HG02938 (cell line): ENCODE data around the gene BTBD10.

Source experiments
- ATAC-seq: cut with Tn5 transposase; IDR thresholded peaks from one replicate; pipeline ENCODE4 v1.9.1; 2021; ENCODE audit warnings: mild to moderate bottlenecking, moderate library complexity; ENCODE audit not compliant: unreplicated experiment

The BTBD10 gene

DNA sequence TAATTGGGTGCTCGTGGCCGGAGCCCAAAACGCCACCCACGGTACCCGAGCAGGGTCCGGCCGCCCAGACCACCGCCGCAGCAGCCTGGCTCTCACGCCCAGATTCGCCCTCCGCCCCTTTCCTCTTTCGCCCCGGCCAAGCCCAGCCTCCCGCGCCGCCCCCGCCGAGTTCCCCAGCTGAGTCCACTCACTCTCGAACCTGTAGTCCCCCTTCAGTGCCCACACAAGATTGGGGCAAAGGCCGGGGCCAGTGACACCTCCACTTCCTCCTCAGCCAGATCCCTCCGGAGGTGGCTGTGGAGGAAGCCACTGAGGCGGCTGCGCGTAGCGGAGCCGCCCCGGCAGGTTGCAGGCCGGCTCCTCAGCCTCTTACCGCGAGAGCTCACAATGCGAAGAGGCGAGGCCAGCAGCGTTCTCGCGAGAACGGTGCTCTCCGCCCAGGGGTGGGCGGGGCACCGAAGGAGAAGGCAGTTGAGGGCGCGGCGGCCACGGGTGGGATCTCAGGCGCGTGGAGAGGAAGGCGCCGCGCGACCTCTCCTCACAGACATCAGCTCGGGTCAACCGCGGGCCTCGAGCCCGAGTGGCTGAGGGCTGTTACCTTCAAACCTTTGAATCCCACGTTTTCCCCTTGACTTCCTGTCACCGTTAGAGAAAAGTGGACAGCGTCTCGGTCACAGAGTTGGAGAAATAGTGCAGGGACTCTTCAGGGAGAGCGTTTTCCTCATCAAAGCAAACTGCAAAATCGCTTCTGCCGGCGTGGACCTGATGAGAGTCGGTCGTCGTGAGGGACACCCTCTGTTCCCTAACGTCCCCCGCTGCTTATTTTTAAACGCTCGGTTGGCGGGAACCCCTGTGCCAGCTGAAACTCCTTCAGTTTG is at the start of gene BTBD10:
BTBD10 (minus strand) TSS at position 322 of the 878 bp plus-strand sequence. CDS start 18,098 bp downstream, outside the sequence.
- ATAC-seq = peak; percentile 90

DNA sequence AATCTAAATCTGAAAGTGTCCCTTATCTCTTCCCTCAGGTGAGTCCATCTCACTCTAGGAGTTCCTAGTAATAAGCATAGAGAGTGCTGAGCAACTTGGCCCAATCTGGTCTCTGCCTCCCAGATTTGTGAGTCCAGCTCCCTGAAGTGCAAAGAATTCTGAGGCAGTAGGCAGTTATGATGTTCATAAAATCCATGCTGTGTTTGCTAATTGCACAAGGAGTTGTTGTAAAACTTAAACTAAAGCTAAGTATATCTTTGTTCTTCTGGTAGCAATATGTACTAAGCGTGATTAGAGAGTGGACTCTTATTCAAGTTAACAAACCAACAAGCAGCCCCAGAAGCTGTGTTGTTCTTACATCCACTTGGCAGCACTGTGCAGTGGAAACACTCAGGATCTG is 40.4 kb upstream of the BTBD10 start:
- ATAC-seq = no peak

DNA sequence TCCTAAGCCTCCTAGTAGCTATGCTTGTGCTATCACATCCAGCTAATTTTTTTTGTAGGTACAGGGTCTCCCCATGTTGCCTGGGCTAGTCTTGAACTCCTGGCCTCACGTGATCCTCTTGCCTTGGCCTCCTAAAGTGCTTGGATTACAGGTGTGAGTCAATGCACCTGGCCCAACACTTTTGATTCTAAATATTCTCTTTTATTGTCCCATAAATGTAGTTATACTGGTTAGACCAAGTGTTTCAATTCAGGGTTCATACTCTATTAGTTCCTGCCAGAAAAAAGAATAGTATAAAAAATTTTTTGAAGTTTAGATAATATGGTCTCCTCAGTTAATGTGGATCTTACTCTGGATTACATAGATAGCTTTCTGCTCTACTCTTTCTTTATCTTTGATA is 39.5 kb upstream of the BTBD10 start:
- no peak for ATAC-seq

DNA sequence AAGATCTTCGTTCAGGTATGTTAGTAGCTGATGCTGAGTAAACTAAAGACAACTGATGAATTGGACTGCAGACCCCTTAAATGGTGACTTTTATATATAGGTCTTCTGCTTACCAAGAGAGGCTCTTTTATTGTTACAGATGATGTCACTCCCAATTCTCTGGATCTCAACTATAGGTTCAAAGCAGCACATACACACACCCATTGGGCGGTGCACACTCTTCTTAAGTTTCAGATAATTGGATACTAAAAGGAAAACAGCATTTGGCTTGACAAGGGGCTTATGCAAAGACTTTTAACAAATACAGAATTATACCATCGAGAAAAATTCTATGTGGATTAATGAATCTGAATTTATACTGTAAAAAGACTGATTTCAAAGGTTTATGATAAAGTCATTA is 32.9 kb upstream of the BTBD10 start, which contains the start of gene PTH:
PTH (minus strand) TSS at position 69 of the 400 bp plus-strand sequence. CDS start 3,142 bp downstream, outside the sequence.
- no peak for ATAC-seq

DNA sequence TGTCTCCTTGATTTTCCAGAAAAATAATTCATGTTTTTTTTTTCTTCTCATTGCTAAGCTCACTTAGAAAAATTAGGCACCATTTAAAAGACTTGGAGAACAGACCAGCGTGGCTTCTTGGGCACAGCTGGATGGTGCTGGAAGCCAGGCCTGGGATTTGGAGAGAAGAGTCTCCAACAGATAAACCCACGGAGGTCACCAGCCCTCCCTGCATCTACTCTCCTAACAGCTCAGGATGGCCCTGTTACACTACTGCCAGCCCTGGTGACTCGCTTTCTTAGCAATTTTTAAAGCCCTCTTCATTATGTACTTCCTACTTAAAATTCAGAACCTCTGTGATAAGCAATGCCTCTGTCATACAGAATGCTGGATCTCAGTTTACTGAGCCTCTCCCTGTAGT is 31.0 kb upstream of the BTBD10 start:
- no peak for ATAC-seq

DNA sequence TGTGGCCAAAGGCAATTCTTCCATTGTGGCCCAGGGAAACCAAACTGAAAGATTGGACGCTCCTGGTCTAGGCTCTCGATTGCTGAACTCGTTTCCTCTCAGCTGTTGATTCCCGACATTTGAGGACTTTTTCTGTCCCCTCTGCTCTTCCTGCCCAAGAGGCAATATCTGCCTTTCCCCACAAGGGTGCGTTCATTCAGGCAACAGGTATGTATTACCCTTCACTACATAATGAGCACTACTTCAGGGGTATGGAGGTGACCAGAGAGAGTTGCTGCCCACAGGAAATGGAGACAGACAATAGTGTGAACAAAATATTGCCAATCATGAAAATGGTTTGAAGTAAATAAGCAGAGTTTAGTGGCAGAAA is 24.6 kb upstream of the BTBD10 start:
- ATAC-seq = peak; percentile 79

DNA sequence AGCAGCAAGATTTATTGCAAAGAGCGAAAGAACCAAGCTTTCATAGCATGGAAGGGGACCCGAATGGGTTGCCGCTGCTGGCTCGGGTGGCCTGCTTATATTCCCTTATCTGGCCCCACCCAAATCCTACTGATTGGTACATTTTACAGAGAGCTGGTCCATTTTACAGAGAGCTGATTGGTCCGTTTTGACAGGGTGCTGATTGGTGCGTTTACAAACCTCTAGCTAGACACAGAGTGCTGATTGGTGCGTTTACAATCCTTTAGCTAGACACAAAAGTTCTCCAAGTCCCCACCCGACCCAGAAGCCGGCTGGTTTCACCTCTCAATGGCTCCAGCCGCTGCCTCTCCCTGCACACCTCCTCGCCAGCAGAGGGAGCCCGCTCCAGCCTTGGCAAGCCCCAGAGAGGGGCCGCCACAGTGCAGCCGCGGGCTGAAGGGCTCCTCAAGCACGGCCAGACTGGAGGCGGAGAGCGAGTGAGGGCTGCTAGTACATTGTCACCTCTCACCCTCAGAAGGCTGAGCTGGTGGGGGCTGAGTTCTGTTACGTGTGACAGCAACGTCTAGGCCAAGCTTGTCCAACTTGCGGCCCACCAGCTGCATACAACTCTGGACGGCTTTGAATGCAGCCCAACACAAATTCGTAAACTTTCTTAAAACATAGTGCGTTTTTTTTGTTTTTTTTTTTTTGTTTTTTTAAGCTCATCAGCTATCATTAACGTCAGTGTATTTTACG is 24.1 kb upstream of the BTBD10 start:
- ATAC-seq = peak; percentile 82

DNA sequence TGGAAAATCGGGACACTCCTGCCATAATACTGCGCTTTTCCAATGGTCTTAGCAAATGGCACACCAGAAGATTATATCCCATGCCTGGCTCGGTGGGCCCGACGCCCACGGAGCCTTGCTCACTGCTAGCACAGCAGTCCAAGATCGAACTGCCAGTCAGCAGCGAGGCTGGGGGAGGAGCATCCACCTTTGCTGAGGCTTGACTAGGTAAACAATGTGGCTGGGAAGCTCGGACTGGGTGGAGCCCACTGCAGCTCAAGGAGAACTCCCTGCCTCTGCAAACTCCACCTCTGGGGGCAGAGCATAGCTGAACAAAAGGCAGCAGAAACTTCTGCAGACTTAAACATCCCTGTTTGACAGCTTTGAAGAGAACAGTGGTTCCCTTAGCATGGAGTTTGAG is 17.2 kb upstream of the BTBD10 start:
- no peak for ATAC-seq

DNA sequence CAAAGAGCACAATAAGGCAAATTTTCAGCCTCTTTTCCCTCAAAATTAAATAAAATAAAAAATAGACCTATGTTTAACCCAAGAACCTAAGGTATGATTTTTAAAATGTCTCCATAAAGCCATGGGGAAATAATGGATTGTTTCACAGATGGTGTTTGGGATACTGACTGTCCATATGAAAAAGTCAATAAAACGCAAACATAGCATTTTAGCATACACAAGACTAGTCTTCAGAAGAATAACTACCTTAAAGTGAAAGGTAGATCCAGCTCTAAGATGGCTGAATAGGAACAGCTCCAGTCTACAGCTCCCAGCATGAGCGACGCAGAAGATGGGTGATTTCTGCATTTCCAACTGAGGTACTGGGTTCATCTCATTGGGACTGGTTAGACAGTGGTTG is 16.7 kb upstream of the BTBD10 start:
- ATAC-seq = no peak

DNA sequence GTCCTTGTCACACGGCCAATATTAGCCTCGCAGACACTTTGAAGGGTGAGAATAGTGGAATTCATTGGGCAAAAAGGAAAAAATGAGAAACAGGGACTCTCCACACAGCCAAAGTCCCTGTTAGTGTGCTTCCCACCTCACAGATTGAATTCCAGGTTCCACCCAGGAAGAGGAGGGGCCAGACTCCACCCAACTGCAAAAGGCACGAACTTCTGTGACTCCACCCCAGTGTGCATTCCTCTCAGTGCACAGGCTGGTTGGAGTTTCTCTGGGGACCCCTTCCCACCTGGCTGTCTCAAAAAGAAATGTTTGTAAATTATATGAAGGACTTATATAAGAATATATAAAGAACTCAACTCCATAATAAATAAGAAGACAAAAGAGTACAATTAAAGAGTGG is 12.1 kb upstream of the BTBD10 start:
- no peak for ATAC-seq

DNA sequence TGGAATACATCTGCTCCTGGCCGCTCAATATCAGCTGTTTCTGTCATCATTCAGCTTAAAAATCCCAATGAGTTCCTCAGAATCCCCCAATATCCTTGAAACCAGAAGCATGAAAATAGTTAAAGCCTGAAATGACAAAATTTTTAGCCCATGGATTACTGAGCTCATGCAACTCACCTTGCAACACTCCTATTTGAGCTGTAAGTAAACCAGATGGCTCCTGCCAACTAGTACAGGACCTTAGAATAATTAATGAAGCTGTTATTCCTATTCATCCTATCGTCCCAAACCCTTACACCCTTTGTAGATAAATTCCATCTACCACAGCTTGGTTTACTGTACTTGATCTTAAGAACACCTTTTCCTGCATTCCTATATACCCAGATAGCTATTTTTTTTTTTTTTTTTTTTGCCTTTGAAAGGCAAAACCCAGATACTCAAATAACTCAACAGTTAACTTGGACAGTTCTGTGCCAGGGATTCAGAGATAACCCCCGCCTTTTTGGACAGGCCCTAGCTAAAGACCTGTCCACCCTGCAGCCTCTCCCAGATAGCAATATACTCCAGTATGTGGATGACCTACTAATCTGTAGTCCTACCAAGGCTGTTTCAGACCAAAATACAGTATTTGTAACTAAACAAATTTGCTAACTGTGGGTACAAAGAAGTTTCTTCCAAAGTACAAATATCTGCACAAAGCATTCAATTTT is 10.1 kb upstream of the BTBD10 start:
- ATAC-seq = no peak

DNA sequence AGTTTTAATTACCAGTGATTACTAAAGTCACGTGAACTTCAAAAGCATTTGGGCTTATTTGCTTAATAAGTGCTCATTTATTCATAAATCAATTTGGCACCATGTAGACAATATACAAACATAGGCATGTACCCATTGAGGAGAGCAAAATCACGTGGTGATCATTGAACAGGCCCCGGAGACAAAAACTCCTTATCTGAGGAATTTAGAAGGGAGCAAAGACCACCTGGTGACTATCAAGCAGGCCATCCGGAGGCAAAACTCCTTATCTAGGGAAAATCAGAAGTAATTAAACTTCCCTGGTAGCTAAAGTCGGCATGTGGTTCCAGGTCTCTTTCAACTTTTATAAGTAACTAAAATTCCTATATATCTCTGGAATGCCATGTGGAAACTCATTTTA is 5.7 kb upstream of the BTBD10 start:
- no peak for ATAC-seq

DNA sequence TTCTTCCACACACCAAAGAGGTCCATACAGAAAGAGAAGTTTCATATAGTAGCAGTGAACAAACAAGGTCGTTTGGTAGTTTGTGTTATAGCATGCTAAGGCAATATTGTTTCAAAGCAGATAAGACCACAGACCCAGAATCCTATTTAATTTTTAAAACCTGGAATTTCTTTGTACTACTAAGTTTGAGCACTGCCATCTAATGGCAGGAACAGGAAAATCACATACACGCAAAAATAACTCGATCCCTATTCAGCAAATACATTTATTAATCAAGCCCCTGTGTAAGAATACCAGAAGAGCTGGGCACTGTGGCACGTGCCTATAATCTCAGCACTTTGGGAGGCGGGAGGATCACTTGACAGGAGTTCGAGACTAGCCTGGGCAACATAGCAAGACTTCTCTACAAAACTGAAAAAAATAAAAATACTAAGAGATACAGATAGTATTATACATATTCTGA is 2.9 kb upstream of the BTBD10 start:
- ATAC-seq = no peak

DNA sequence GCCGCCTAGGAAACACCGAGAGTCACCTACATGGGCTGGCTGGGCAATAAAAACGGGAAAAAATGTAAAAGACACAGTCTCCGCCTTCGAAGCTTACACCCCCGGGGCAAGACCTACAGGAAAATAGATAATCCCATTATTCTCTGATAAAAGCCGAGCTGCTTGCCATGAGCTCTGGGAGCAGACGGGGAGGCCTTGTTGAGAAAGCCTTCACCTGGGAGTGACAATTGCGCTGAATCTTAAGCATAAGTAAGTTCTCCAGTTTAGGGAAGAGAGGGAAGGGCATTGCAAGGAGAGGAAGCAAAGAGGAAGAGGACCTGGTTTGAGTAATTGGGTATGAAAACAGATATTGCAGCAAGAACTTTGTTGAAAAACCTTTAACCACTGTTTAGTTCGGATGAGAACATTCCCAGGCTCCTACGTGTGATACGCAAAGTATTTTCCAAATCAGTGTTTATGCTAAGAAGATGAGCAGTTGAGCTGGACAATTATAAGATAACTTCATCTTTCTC is 813 bp upstream of the BTBD10 start:
- ATAC-seq = no peak

DNA sequence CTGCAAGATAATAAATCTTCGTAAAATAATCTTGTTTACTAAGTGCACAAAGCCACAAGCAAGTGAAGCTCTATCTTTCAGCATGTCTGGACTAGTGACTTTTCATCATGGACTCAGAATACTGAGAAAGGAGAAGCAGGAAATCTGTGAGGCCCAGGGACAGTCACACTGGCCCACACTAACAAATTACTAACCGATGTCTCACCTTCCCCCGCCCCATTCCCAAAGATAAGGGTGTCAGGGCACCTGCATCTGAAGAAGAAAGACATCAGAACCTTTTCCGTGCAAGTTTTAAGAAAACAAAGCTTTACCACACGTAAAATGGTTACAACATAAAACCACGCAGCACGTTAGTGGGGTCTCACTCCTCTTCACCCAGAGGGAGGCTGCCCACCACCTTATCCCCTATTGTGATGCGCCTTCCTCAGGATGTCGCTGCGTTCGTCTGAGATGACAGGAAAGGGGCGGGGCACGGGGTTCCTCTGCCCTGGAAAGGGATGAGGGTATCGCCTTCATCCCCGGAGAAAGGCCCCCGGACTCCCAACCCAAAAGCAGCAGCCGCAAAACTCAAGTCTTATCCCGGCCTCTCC is 616 bp downstream of the BTBD10 start:
- peak; percentile 38 for ATAC-seq

DNA sequence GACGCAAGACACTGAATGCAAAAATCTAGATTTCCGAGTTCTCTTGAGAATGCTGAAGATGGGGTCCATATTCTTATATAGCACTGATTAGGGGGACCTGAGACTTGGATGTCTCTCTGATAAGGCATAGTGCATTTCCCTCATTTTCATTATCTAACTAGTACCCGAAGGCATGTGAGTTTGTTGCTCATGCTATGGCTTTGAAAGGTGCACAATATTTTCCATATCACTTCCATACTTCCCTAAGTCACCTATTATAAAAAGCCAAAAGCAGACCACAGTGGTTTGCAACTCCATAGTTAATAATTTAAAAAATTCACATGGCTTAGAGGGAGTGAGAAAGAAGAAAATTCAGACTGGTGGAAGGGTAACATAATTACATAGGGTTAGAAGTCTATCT is 1.7 kb downstream of the BTBD10 start:
- no peak for ATAC-seq

DNA sequence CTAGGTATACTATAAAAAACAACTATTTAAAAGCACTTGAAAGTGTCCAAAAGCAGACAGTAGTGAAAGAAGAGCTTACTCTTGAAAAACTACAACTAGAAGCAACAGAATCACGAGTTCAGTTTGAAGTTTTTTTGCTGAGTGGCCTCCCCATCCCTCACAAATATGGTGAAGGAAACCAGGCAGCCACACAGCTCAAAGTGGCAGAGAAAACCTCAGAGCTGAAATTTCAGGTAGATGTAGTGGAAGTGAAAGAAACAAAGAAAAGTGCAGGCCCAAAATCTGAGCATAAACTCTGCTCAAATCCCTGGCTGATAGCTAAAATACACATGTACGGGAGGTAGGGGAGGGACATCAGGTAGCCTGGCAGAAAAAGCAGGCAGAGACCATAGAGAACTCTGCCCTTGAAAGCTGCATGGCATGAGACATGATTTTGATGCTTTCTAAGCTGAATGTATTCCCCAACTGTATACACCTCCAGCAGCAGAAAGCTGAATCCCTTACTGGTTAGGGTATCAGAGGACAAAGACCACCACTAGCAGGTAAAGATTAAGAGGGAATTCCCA is 12.1 kb downstream of the BTBD10 start:
- no peak for ATAC-seq

DNA sequence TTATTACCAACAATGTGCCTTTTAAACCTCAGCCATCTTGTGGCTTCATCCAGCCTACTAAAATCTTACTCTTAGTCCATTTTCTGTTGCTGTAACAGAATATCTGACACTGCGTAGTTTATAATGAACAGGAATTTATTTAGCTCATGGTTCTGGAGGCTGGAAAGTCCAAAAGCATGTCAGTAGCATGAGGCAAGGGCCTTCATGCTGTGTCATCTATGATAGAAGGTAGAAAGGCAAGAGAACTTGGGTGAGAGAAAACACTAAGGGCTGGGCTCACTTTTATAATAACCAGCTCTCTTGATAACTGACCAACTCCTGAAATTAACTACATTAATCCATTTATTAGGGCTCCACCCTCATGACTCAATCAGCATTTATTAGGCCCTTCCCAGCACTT is 13.5 kb downstream of the BTBD10 start:
- ATAC-seq = no peak

DNA sequence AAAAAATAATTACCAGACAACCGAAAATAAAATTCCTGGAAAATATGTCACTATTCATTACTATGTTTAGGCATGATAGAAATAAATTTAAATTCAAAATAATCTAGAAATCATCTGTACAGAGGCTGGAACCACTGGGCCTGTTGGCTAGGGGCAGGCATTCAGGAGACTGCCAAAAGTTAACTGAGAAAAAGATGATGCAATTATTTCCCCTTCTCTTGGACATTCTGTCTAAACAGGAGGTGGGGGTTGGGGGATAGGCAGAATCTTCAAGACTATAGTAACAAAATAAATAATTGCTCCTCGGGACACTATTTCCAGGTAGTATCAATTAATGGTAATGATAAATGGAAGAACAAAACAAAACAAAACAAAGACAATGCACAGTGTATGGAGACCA is 14.1 kb downstream of the BTBD10 start:
- ATAC-seq = no peak

DNA sequence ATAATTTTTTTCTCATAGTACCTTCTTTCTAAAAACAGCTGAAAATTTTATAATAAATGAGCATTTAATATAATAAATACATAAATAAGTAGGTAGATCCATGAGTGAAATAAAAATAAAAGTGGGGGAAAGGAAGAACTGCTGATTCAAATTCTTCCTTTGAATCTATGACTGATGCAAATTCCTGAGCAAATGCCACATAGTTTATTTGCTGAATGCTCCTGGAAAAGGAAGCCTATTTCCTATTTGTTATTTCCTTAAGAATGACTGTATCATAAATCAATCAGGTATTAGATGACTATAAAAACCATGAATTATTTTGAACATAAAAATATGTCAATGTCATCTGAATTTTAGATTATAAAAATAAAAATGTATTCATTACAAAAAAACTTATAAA is 16.6 kb downstream of the BTBD10 start:
- ATAC-seq = no peak
